Measurements from ENCODE around the gene ZPBP.

Gene ZPBP

DNA sequence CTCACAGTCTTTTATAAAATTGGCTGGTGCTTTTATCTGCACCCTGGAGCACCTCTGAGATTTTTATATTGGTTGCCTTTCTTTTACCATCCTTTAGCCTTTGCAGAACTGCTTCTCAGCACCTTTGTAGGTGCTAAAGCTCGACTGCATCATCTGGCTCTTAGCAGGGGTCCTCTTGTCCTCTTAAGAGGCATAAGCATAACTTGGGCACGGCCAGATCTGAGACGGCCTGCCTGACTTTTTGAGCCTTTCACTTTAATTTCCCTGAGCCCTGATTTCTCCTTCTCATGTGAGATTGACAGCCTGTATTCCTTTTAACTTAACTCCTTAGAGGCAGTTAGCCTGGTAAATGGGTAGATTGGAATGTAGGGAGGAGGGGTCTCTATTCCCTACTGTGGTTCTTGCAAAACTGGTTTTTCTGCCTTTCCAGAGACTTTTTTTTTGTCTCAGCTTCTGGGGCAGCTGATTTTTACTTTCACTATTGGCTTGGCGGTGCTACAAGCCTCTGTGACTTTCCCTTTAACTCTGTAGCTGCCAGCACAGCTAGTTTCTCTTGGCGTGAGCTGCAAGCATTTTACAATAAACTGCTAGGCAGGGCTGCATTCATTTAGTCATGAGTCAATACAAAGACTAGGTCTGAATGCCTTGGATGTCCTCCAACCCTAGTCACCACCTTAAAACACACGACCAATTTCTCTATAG, 24.0 kb downstream of the ZPBP start (continued):
- TF ChIP-seq, protein P1, sequence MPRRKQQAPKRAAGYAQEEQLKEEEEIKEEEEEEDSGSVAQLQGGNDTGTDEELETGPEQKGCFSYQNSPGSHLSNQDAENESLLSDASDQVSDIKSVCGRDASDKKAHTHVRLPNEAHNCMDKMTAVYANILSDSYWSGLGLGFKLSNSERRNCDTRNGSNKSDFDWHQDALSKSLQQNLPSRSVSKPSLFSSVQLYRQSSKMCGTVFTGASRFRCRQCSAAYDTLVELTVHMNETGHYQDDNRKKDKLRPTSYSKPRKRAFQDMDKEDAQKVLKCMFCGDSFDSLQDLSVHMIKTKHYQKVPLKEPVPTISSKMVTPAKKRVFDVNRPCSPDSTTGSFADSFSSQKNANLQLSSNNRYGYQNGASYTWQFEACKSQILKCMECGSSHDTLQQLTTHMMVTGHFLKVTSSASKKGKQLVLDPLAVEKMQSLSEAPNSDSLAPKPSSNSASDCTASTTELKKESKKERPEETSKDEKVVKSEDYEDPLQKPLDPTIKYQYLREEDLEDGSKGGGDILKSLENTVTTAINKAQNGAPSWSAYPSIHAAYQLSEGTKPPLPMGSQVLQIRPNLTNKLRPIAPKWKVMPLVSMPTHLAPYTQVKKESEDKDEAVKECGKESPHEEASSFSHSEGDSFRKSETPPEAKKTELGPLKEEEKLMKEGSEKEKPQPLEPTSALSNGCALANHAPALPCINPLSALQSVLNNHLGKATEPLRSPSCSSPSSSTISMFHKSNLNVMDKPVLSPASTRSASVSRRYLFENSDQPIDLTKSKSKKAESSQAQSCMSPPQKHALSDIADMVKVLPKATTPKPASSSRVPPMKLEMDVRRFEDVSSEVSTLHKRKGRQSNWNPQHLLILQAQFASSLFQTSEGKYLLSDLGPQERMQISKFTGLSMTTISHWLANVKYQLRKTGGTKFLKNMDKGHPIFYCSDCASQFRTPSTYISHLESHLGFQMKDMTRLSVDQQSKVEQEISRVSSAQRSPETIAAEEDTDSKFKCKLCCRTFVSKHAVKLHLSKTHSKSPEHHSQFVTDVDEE (CRISPR knock-in tag; IDR thresholded peaks at IDR 0.05): no peak
- no peak for TF ChIP-seq ZNF70 (CRISPR knock-in tag; IDR thresholded peaks at IDR 0.05)
- TF ChIP-seq SNAI2 (CRISPR knock-in tag; IDR thresholded peaks at IDR 0.05): no peak
- no peak for TF ChIP-seq GLIS3 (CRISPR knock-in tag; IDR thresholded peaks at IDR 0.05)
- no peak for TF ChIP-seq ISL1 (CRISPR knock-in tag; IDR thresholded peaks at IDR 0.05)
- TF ChIP-seq ZFP30 (CRISPR knock-in tag; IDR thresholded peaks at IDR 0.05): no peak

DNA sequence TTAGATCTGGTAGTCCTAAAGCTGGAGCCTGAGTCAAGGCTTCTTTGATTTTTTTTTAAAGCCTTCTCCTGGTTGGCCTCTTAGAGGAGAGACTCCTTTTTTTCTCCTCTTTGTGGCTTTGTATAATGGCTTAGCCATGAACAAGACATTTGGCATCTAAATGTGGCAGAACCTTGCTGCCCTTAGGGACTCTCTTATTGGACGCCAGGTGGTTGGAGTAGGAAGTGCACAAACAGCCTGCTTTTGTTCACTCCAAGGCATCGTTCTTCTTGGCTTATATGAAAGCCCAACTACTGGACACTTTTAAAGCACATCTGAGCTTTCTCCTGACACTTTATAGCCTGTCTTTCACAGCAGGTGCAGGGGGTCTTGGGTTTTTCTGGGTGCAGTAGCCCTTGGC, 25.0 kb downstream of the ZPBP start:
- peak; percentile 88 for ATAC-seq
- TF ChIP-seq TCF4 (CRISPR knock-in tag; IDR thresholded peaks at IDR 0.05; ENCODE audit: borderline replicate concordance): no peak
- TF ChIP-seq ZFP30 (CRISPR knock-in tag; IDR thresholded peaks at IDR 0.05): no peak
- TF ChIP-seq, protein P2, sequence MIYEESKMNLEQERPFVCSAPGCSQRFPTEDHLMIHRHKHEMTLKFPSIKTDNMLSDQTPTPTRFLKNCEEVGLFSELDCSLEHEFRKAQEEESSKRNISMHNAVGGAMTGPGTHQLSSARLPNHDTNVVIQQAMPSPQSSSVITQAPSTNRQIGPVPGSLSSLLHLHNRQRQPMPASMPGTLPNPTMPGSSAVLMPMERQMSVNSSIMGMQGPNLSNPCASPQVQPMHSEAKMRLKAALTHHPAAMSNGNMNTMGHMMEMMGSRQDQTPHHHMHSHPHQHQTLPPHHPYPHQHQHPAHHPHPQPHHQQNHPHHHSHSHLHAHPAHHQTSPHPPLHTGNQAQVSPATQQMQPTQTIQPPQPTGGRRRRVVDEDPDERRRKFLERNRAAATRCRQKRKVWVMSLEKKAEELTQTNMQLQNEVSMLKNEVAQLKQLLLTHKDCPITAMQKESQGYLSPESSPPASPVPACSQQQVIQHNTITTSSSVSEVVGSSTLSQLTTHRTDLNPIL (CRISPR knock-in tag; IDR thresholded peaks at IDR 0.05; ENCODE audit: low read depth): no peak
- TF ChIP-seq BACH2 (CRISPR knock-in tag; IDR thresholded peaks at IDR 0.05; ENCODE audit: borderline replicate concordance): no peak
- TF ChIP-seq OSR1 (CRISPR knock-in tag; IDR thresholded peaks at IDR 0.05): no peak
- TF ChIP-seq ZNF565 (CRISPR knock-in tag; conservative IDR thresholded peaks at IDR 0.05; ENCODE audit: low read depth): no peak
- TF ChIP-seq, protein P3, sequence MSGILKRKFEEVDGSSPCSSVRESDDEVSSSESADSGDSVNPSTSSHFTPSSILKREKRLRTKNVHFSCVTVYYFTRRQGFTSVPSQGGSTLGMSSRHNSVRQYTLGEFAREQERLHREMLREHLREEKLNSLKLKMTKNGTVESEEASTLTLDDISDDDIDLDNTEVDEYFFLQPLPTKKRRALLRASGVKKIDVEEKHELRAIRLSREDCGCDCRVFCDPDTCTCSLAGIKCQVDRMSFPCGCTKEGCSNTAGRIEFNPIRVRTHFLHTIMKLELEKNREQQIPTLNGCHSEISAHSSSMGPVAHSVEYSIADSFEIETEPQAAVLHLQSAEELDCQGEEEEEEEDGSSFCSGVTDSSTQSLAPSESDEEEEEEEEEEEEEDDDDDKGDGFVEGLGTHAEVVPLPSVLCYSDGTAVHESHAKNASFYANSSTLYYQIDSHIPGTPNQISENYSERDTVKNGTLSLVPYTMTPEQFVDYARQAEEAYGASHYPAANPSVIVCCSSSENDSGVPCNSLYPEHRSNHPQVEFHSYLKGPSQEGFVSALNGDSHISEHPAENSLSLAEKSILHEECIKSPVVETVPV (CRISPR knock-in tag; IDR thresholded peaks at IDR 0.05): no peak

DNA sequence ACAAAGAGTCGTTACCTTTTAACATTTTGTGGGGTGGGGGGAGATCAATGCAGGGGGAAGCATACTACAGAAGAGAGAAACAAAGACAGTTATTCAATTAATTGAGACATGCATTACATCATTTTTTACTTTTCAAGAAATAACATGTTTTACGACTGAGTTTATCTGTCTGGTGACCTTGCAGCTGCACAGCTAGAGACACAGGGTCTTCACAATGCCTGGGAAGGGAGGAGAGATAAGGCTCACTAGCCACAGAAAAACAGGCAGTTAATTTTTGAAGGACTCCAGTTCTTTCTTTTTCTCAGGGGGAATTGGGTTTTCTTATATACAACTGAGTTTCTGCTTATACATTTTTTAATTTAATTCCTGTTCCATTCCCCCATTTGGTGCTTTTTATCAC, 30.1 kb downstream of the ZPBP start:
- ATAC-seq: no peak
- TF ChIP-seq ARNTL (CRISPR knock-in tag; IDR thresholded peaks at IDR 0.05; ENCODE audit: borderline replicate concordance, low read depth) (no peak), SNAI2 (CRISPR knock-in tag; IDR thresholded peaks at IDR 0.05) (no peak), ZFP3 (CRISPR knock-in tag; IDR thresholded peaks at IDR 0.05) (no peak), TCF4 (CRISPR knock-in tag; IDR thresholded peaks at IDR 0.05; ENCODE audit: borderline replicate concordance) (no peak), ZNF70 (CRISPR knock-in tag; IDR thresholded peaks at IDR 0.05) (no peak), ESRRG (CRISPR knock-in tag; IDR thresholded peaks at IDR 0.05) (no peak), ZC3H10 (CRISPR knock-in tag; IDR thresholded peaks at IDR 0.05) (no peak), ZNF565 (CRISPR knock-in tag; conservative IDR thresholded peaks at IDR 0.05; ENCODE audit: low read depth) (no peak), BACH2 (CRISPR knock-in tag; IDR thresholded peaks at IDR 0.05; ENCODE audit: borderline replicate concordance) (no peak), OSR1 (CRISPR knock-in tag; IDR thresholded peaks at IDR 0.05) (no peak), RARB (CRISPR knock-in tag; IDR thresholded peaks at IDR 0.05) (no peak), TOX (CRISPR knock-in tag; IDR thresholded peaks at IDR 0.05; ENCODE audit: borderline replicate concordance) (no peak), GLIS3 (CRISPR knock-in tag; IDR thresholded peaks at IDR 0.05) (no peak), CSDC2 (CRISPR knock-in tag; IDR thresholded peaks at IDR 0.05) (no peak)
- TF ChIP-seq, protein P2 (CRISPR knock-in tag; IDR thresholded peaks at IDR 0.05; ENCODE audit: low read depth): no peak
- TF ChIP-seq, protein P3 (CRISPR knock-in tag; IDR thresholded peaks at IDR 0.05): no peak
- TF ChIP-seq, protein P1 (CRISPR knock-in tag; IDR thresholded peaks at IDR 0.05): no peak
